ENCODE measurements around the gene VILL.

The VILL gene

GRCh38 chr3:37990527-37990926, at the start of gene VILL:
VILL (plus strand) TSS chr3:37990786; CDS start chr3:37993673, 2,887 bp downstream.
- no peak for DNase-seq (ENCODE audit: low read depth, low spot score)

DNA sequence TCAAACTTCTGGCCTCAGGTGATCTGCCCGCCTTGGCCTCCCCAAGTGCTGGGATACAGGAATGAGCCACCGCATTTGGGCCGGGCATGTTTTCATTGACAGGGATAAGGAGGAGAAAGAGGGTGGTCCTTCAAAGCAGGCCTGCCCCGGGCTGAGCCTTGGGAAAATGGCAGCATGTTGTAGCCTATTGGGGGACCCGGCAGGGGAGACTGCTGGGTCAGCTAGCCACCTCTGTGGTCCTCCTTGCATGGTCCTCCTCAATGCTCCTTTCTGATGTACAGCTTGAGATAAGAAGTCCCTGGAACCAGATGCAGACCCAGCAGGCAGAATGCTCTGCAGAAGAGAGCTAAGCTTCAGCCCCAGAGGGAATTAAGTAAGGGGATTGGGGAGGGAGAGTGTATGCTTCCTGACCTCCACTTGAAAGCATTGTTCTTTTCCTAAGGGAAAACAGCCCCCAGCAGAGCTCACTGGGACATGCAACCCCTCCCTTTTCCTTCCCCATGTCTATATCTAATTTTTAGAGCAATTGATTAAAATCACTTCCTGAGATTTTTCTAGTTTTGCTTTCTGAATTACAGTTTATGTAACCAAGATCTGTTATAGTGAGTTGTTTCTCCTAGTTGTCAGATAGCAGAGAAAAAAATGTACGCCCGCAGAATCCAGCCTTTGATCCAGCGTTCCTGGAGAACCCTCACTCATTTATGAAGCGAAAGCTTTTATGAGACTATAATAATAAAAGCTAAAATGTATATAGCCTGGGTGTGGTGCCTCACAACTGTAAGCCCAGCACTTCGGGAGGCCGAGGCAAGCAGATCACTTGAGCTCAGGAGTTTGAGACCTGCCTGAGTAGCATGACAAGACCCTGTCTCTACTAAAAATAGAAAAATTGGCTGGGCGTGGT, 48.7 kb upstream of the VILL start:
- no peak for DNase-seq (ENCODE audit: low read depth, low spot score)

GRCh38 chr3:37942646-37943045, 47.9 kb upstream of the VILL start:
- DNase-seq (ENCODE audit: low read depth, low spot score): no peak

DNA sequence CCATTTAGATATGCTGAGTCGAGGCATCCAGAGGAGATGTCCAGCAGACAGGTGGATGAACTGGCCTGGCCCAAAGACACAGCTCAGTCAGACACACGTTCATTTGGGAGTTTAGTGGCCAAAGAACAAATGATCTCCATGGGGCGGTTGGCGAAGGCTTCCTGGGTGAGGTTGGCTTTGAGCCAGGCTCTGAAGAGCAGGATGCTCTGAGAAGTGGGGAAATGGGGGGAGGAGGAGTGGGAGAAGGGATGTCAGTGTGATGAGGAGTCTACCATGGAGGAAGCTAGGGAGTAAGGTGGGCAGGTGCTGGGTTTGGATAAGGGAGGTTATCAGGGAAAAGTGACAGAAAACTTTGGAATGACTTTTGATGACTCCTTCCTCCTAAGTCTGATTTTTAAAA, 47.5 kb upstream of the VILL start:
- DNase-seq (ENCODE audit: low read depth, low spot score): no peak

GRCh38 chr3:37943631-37944314, 46.8 kb upstream of the VILL start:
- DNase-seq (ENCODE audit: low read depth, low spot score): no peak

- DNase-seq (ENCODE audit: low read depth, low spot score): no peak
These were observed 46.2 kb upstream of the VILL start for GRCh38 chr3:37944391-37944842.

DNA sequence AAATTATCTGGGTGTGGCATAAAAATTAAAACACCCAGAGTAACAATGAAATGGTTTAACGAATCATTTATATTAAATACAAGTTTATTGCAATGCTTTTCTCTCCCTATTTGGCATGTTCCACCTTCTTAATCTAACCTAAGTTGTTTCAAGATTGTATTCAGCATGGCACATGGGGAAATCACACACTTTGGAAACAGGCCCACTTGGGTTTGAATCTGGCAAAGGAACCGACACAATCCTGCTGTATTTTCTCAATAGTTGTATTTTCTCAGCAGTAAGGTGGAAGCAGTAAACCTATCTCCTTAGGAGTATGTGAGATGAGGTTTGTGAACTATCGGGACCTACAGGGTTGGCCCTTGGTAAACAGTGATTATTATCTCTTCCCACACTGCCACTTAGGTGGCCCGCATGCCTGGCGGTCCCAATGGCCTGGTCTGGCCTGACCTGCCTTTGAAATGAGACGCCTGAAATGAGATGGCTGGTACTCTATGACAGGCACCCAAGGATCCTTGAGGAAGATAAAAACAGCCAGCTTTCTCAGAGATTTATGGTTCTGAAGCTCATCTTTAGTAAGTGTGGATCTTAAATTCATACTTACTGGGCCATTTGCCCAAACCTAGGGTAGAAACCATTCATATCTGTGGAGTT, 45.3 kb upstream of the VILL start:
- no peak for DNase-seq (ENCODE audit: low read depth, low spot score)

DNA sequence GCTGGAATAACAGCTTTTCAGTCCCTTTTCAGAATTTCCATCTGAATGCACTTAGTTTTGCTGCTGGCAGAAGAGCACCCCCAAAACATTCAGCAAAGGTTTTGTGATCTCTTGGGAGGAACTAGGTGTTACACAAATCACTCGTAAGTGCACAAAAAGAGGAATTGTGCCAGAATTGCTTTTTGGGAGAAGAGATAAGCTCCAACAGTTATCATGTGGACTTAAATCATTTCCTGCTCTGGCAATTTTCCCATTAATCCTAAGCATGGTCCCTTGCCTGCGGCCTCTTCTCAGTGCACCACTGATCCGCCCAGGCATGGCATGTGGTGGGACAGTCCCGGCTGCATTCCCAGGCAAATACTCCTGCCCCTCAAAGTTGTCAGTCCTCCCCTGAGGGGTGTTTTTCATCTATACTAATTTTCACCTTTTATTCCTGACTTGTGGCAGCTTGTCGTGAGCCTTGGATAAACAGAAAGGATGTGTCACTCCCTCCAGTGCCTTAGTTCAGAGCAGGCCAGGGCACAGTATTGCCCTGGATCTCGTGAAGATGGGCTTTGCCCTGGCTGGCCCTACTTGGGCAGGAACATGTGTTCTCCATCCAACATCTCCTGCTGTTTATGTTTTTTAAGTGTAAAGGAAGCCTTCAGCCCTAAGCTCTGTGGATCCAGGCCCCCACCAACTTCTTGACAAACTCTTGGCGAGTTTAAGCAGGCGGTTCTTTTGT, 44.6 kb upstream of the VILL start:
- DNase-seq (ENCODE audit: low read depth, low spot score): no peak

GRCh38 chr3:37946531-37946889, 44.1 kb upstream of the VILL start:
- no peak for DNase-seq (ENCODE audit: low read depth, low spot score)

- no peak for DNase-seq (ENCODE audit: low read depth, low spot score)
These were observed 40.7 kb upstream of the VILL start for GRCh38 chr3:37949866-37950265.

DNA sequence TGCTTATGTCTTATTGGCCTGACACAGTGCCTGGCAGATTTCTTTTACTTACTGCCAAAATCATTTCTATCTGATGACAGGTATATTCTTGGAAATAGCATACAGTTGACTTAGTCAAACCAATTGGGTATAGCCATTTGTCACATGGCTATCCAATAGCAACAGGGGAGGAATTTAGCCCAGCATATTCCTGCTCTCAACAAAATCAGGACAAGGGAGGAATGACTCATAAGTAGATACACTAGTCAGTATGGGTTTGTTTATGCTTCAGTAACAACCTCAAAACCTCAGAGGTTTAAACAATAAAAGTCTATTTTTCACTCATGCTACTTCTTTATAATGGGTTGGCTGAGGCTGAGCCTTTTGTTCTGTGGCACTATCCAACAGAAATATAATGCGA, 38.0 kb upstream of the VILL start:
- DNase-seq (ENCODE audit: low read depth, low spot score): no peak

DNA sequence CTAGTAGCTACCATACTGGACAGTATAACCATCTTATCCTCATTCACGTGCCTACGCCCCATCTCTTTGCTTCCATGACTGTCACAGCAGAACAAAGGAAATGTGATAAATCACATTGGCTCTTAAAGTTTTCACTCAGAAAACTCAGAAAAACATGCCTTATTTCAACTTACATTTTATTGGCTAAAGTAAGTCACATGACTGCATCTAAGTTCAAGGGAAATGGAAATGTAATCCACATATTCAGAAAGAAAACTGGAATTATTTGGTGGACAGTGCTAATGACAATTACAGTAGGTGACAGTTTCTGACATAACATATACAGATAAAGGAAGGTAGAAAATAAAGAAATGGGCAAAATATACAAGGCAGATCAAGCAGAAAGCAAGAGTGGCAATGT, 37.4 kb upstream of the VILL start:
- DNase-seq (ENCODE audit: low read depth, low spot score): no peak

GRCh38 chr3:37953707-37954394, 36.7 kb upstream of the VILL start:
- no peak for DNase-seq (ENCODE audit: low read depth, low spot score)

- DNase-seq (ENCODE audit: low read depth, low spot score): no peak
These were observed 35.7 kb upstream of the VILL start for GRCh38 chr3:37954881-37955280.

GRCh38 chr3:37955918-37956707, 34.5 kb upstream of the VILL start:
- no peak for DNase-seq (ENCODE audit: low read depth, low spot score)

DNA sequence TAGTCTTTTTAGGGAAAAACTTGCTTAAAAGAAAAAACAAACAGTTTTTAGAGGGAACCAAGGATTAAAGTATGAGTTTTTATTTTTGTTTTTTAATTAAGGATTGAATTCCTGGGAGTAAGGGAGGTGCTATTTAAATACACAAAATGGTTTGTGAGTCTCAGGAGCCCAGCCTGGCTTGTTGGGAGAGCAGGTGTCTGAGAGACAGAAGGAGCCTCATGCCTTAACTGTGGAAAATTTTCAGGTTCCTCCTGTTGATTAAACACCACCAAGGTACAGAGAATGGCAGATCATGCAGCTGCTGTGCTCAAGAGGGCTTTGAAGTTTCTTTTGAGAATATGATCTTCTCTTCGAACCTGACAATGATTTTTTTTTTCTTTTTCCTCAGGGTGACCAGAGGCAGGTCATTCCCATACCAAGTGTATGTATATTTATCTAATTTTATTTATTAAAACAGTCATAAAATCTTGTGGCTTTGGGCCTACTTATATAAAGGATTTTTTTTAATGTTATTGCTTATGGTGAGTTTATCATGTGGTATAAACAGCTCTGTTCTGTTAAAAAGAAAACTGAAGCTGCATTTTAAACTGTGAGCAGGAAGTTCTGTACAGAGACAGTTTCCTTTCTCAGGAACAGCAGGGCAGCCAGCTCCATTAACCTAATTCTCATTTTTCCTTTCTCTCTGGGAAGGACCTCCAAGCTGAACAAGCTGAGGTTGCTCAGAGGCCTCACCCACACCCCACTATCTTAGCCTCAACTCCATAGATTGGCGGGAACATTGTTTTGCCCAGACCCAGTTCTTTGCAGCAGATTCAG, 33.7 kb upstream of the VILL start:
- DNase-seq (ENCODE audit: low read depth, low spot score): no peak

- no peak for DNase-seq (ENCODE audit: low read depth, low spot score)
These were observed 33.0 kb upstream of the VILL start for GRCh38 chr3:37957539-37957936.

DNA sequence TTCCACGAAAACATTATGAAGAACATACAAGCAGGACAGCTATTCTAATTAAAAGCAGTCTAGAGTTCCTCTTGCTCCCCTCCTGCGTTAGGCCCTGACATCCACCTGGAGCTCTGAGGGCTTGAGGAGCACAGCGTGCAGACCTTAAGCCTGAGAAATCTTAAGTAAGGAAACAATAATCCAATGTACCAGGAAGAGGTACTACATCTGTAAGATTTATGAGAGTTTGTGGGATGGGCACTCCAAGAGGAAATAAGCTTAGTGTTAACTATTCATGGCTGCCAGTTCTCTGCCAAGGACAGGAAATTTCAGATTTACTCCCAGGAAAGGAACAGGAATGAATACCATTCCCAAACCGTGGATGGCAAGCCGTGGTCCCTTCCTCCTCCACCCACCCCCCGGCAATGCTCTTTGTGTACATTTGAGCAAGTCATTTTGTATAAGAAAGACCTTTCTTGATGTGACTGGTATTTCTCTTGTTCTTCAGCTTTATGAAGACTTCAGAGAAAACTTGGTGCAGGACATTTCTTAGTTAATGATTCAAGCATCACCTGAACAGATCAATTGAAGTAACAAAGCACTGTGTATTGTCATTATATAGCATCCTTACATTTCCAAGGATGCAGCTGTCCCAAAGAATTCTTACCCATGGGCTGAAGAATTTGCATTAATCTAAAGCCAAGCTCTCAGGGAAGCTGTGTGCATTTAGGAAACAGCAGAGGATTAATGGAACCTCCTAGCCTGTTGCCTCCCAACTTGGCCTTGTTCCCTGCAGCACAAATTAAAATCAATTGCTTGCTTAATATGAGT, 28.8 kb upstream of the VILL start:
- DNase-seq (ENCODE audit: low read depth, low spot score): peak; percentile 56

GRCh38 chr3:37963016-37963415, 27.6 kb upstream of the VILL start:
- DNase-seq (ENCODE audit: low read depth, low spot score): no peak

All from iPS DF 19.7 (cell line).